K562 (cell line): ENCODE measurements around the gene AMPD3. TPM values are rescaled to one million over a fixed set of nuclear protein-coding genes. Genes with fewer than 3 reads are reported as not detected.
A peak's percentile ranks its signal among the peaks of the same experiment; 100 is the strongest.

Experiments used
- HDAC1 ChIP-seq, 2 experiments: fragments of 450-650 bp; IDR thresholded peaks; 2 replicates each; pipeline ENCODE4 v1.6.1; 2016 to 2017; ENCODE audit warnings: inconsistent platforms in 1 of 2, mild to moderate bottlenecking in 1 of 2, moderate library complexity in 1 of 2
- HIVEP1 ChIP-seq: fragments of 250-450 bp; sonication (Bioruptor Pico); IDR thresholded peaks from 2 replicates; pipeline ENCODE4 v1.4.0; 2020; ENCODE audit warnings: mild to moderate bottlenecking
- KAT8 ChIP-seq: fragments of 450-650 bp; IDR thresholded peaks from 2 replicates; pipeline ENCODE4 v1.6.1; 2016; ENCODE audit warnings: low read depth, mild to moderate bottlenecking
- KDM2B ChIP-seq: fragments of 250-450 bp; sonication (Bioruptor Pico); IDR thresholded peaks from 2 replicates; pipeline ENCODE4 v1.8.0; 2021; ENCODE audit warnings: mild to moderate bottlenecking, moderate library complexity
- MEIS2 ChIP-seq: fragments of 450-650 bp; IDR thresholded peaks from 2 replicates; pipeline ENCODE4 v1.6.1; 2014; ENCODE audit warnings: mild to moderate bottlenecking; ENCODE audit not compliant: partially characterized antibody
- NFE2L1 ChIP-seq: fragments of 450-650 bp; IDR thresholded peaks from 2 replicates; pipeline ENCODE4 v1.6.1; 2016; ENCODE audit warnings: missing genetic modification characterization, low read depth, mild to moderate bottlenecking, missing compliant biosample characterization, moderate library complexity, borderline replicate concordance
- PHF21A ChIP-seq: fragments of 450-650 bp; IDR thresholded peaks from 2 replicates; pipeline ENCODE4 v1.6.1; 2017; ENCODE audit warnings: low read depth, borderline replicate concordance
- RCOR1 ChIP-seq, 2 experiments: IDR thresholded peaks; 2 replicates each; pipeline ENCODE4 v1.6.1; 2012; ENCODE audit warnings: low read depth in 2 of 2, low read length in 2 of 2, borderline replicate concordance in 1 of 2, improper control_type of control experiment in 1 of 2
- TRIM24 ChIP-seq, 2 experiments: fragments of 450-650 bp; IDR thresholded peaks; 2 replicates each; pipeline ENCODE4 v1.6.1; 2016
- TRIM28 ChIP-seq: fragments of 450-650 bp; IDR thresholded peaks from 2 replicates; pipeline ENCODE4 v1.6.1; 2017
- ZNF354B ChIP-seq: fragments of 250-450 bp; sonication (Bioruptor Pico); IDR thresholded peaks from 2 replicates; pipeline ENCODE4 v1.4.0; 2020
- polyA plus RNA-seq, 8 experiments: library from polyadenylated mRNA; depleted of rRNA in 4 of 8; stranded (reverse) in 5 of 8; unstranded in 3 of 8; fragments of >200 nt; fragmentation: Nextera tagmentation in 2 of 8; fragmentation: Illumina TruSeq in 1 of 8; extraction: Ambion mirVana in 2 of 8; extraction: Trizol in 1 of 8; gene quantifications; 2 replicates each; pipeline versions ENCODE4 v1.2.1 to v1.2.3, GENCODE V29; 2011 to 2014; ENCODE audit warnings: inconsistent platforms in 1 of 8, missing spikeins in 1 of 8
- total RNA-seq, 7 experiments: library from RNA; depleted of rRNA in 6 of 7; stranded (reverse); fragments of >200 nt in 6 of 7; fragmentation: Illumina TruSeq in 2 of 7; extraction: Trizol in 2 of 7; gene quantifications; 2 replicates each; pipeline versions ENCODE4 v1.2.1 to v1.2.3, GENCODE V29; 2011 to 2021; ENCODE audit warnings: low replicate concordance in 1 of 7
- TF ChIP-seq, protein P1 (sequence below): sonication (generic); formaldehyde crosslinking; IDR thresholded peaks from 2 replicates; pipeline ENCODE4 v1.5.0; 2020; ENCODE audit warnings: missing genetic modification reagents
- TF ChIP-seq, protein P2 (sequence below), 2 experiments: fragments of 450-650 bp; IDR thresholded peaks; 2 replicates each; pipeline ENCODE4 v1.6.1; 2016
- TF ChIP-seq, protein P3 (sequence below): sonication (generic); formaldehyde crosslinking; IDR thresholded peaks from 2 replicates; pipeline ENCODE4 v1.8.1; 2023; ENCODE audit warnings: mild to moderate bottlenecking, missing genetic modification reagents

Gene AMPD3
- total and polyA plus RNA-seq, 9 of the 15 experiments (the other 6 are each of a cell fraction or from before 2014, with no cell fraction given) = 4.4 to 23.6 (median 11.2) TPM

- TF ChIP-seq RCOR1 (IDR thresholded peaks at IDR 0.05; ENCODE audit: borderline replicate concordance in 1 of 2, low read depth in 2 of 2, low read length in 2 of 2) (peak in 1 of 2 experiments; percentile 84; a peak in 2 of 4 replicates), KDM2B (no peak), TRIM24 (IDR thresholded peaks at IDR 0.05) (peak in 1 of 2 experiments; percentile 74; a peak in 2 of 4 replicates), TRIM28 (peak; percentile 39; the same call in 1 of the 2 replicates), HIVEP1 (CRISPR knock-in tag) (no peak), NFE2L1 (peak; percentile 99), HDAC1 (IDR thresholded peaks at IDR 0.05) (peak in 1 of 2 experiments; percentile 74; a peak in 2 of 4 replicates), ZNF354B (CRISPR knock-in tag) (no peak), KAT8 (no peak), PHF21A (no peak), MEIS2 (peak; percentile 98)
- TF ChIP-seq, protein P1, sequence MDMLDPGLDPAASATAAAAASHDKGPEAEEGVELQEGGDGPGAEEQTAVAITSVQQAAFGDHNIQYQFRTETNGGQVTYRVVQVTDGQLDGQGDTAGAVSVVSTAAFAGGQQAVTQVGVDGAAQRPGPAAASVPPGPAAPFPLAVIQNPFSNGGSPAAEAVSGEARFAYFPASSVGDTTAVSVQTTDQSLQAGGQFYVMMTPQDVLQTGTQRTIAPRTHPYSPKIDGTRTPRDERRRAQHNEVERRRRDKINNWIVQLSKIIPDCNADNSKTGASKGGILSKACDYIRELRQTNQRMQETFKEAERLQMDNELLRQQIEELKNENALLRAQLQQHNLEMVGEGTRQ (CRISPR knock-in tag) = no peak
- TF ChIP-seq, protein P2, sequence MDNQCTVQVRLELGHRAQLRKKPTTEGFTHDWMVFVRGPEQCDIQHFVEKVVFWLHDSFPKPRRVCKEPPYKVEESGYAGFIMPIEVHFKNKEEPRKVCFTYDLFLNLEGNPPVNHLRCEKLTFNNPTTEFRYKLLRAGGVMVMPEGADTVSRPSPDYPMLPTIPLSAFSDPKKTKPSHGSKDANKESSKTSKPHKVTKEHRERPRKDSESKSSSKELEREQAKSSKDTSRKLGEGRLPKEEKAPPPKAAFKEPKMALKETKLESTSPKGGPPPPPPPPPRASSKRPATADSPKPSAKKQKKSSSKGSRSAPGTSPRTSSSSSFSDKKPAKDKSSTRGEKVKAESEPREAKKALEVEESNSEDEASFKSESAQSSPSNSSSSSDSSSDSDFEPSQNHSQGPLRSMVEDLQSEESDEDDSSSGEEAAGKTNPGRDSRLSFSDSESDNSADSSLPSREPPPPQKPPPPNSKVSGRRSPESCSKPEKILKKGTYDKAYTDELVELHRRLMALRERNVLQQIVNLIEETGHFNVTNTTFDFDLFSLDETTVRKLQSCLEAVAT (IDR thresholded peaks at IDR 0.05) = peak in 1 of 2 experiments; percentile 96; a peak in 2 of 4 replicates
- TF ChIP-seq, protein P3, sequence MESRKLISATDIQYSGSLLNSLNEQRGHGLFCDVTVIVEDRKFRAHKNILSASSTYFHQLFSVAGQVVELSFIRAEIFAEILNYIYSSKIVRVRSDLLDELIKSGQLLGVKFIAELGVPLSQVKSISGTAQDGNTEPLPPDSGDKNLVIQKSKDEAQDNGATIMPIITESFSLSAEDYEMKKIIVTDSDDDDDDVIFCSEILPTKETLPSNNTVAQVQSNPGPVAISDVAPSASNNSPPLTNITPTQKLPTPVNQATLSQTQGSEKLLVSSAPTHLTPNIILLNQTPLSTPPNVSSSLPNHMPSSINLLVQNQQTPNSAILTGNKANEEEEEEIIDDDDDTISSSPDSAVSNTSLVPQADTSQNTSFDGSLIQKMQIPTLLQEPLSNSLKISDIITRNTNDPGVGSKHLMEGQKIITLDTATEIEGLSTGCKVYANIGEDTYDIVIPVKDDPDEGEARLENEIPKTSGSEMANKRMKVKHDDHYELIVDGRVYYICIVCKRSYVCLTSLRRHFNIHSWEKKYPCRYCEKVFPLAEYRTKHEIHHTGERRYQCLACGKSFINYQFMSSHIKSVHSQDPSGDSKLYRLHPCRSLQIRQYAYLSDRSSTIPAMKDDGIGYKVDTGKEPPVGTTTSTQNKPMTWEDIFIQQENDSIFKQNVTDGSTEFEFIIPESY = no peak
Observed at GRCh38 chr11:10490398-10491241, 35.6 kb downstream of the AMPD3 start (continued).
